Mammary epithelial cell (primary cell): ENCODE results near the gene DISP1.

Experiments used
- EZH2 ChIP-seq: IDR thresholded peaks from 2 replicates; pipeline ENCODE4 v1.6.1; 2012; ENCODE audit warnings: low read length, inconsistent platforms, borderline replicate concordance
- TF ChIP-seq, protein P1 (sequence below), 2 donors: IDR thresholded peaks in 1 of 2; conservative IDR thresholded peaks in 1 of 2; 2 replicates each; pipeline ENCODE4 v1.5.1; 2011 to 2012; ENCODE audit warnings: inconsistent platforms in 2 of 2, low read length in 2 of 2, mild to moderate bottlenecking in 2 of 2, control low read depth in 1 of 2, low read depth in 1 of 2; ENCODE audit not compliant: insufficient read depth in 1 of 2; ENCODE audit errors: extremely low read depth in 1 of 2

DNA sequence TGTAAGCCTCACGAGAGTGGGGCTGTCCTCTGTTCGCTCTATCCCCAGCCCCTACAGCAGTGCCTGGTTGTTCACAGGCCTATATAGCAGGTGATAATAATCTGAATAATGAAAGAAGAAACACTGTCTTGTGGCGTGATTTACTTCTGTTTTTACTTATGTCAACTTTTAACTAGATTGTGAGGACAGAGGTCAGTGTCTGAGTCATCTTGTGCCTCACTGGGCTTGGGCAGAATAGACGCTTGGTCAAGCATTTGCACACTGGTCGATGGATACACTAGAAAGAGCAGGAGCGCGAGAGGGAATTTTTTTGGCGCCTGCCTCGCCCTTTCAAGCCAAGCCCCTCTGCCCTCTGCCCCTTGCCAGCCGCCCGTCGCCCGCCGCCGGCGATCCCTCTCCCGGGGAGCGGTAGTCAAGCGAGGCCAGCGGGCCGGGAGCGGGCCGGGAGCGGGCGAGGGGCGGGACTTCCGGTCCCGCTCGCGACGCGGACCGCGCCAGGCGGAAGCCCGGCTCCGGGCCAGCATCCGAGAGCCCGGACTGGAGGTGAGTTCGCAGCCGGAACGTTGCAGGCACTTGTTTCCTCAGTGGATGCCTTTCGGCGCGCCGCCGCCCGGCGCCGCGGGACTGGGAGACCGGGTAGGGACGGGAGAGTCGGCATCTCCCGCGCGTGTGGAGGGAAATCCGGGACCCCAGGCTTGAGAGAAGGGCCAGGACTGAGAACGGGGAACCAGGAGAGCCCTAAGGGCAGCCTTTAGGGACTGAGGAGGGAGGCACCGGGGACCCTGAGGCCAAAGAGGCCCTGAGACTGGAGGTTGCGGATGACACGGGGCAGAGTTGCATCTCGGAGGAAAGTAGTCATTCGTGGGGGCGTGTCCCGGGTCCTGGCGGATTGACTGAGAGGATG, at the start of gene DISP1:
- TF ChIP-seq, protein P1, sequence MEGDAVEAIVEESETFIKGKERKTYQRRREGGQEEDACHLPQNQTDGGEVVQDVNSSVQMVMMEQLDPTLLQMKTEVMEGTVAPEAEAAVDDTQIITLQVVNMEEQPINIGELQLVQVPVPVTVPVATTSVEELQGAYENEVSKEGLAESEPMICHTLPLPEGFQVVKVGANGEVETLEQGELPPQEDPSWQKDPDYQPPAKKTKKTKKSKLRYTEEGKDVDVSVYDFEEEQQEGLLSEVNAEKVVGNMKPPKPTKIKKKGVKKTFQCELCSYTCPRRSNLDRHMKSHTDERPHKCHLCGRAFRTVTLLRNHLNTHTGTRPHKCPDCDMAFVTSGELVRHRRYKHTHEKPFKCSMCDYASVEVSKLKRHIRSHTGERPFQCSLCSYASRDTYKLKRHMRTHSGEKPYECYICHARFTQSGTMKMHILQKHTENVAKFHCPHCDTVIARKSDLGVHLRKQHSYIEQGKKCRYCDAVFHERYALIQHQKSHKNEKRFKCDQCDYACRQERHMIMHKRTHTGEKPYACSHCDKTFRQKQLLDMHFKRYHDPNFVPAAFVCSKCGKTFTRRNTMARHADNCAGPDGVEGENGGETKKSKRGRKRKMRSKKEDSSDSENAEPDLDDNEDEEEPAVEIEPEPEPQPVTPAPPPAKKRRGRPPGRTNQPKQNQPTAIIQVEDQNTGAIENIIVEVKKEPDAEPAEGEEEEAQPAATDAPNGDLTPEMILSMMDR (conservative IDR thresholded peaks at IDR 0.05 in 1 of 2, IDR thresholded peaks at IDR 0.05 in 1 of 2; ENCODE audit: extremely low read depth in 1 of 2, insufficient read depth in 1 of 2, low read depth in 1 of 2, low read length in 2 of 2), result no peak
- no peak for TF ChIP-seq EZH2
